CD8-positive, alpha-beta memory T cell (primary cell): ENCODE measurements around the gene CD44. TPM values are rescaled to one million over a fixed set of nuclear protein-coding genes. Genes with fewer than 3 reads are reported as not detected.
A peak's percentile ranks its signal among the peaks of the same experiment; 100 is the strongest.

Source experiments
- CTCF ChIA-PET: fragments of 350-600 bp; sonication (Branson Sonifier 250); formaldehyde crosslinking; loops from one replicate; lab custom pipeline; 2021; ENCODE audit warnings: antibody characterized with exemption; lab: Charles Lee
- POLR2A ChIA-PET: fragments of 350-600 bp; sonication (Branson Sonifier 250); formaldehyde crosslinking; loops from one replicate; lab custom pipeline; 2021; ENCODE audit warnings: antibody characterized with exemption; lab: Charles Lee
- DNase-seq, 5 donors: peaks; one replicate each; pipeline versions ENCODE4 v3.0.0 to v3.0.0-alpha.2; 2020 to 2022; ENCODE audit warnings: mixed read lengths in 1 of 5
- H3K27ac ChIP-seq: one replicate; pipeline ENCODE4 v1.7.0; 2013; ENCODE audit warnings: low read depth, mild to moderate bottlenecking, low read length, moderate library complexity
- H3K27me3 ChIP-seq: 2 replicates; pipeline ENCODE4 v1.7.0; 2013; ENCODE audit warnings: low read length, mild to moderate bottlenecking; ENCODE audit not compliant: insufficient read depth, poor library complexity, severe bottlenecking
- H3K36me3 ChIP-seq: 2 replicates; pipeline ENCODE4 v1.7.0; 2013; ENCODE audit warnings: mild to moderate bottlenecking, low read length, moderate library complexity; ENCODE audit not compliant: insufficient read depth
- H3K4me1 ChIP-seq: 2 replicates; pipeline ENCODE4 v1.7.0; 2013; ENCODE audit warnings: mild to moderate bottlenecking, low read length, moderate library complexity; ENCODE audit not compliant: insufficient read depth
- H3K4me3 ChIP-seq: 2 replicates; pipeline ENCODE4 v1.7.0; 2013; ENCODE audit warnings: mild to moderate bottlenecking, low read length
- H3K9me3 ChIP-seq: 2 replicates; pipeline ENCODE4 v1.7.0; 2013; ENCODE audit warnings: mild to moderate bottlenecking, low read length
- H3K27ac Mint-ChIP-seq, 8 donors: one replicate each; pipeline ENCODE4 v1.8.0; 2020 to 2021; ENCODE audit warnings: mixed read lengths in 8 of 8, mild to moderate bottlenecking in 6 of 8, inconsistent platforms in 3 of 8, moderate library complexity in 3 of 8
- H3K27me3 Mint-ChIP-seq, 2 donors: one replicate each; pipeline ENCODE4 v1.8.0; 2020 to 2021; ENCODE audit warnings: mixed read lengths in 2 of 2, mild to moderate bottlenecking in 1 of 2, moderate library complexity in 1 of 2
- H3K36me3 Mint-ChIP-seq, 3 donors: one replicate each; pipeline ENCODE4 v1.8.0; 2020 to 2021; ENCODE audit warnings: mixed read lengths in 3 of 3, inconsistent platforms in 1 of 3, mild to moderate bottlenecking in 1 of 3
- H3K4me1 Mint-ChIP-seq, 3 donors: one replicate each; pipeline ENCODE4 v1.8.0; 2020 to 2021; ENCODE audit warnings: mixed read lengths in 3 of 3, inconsistent platforms in 1 of 3, mild to moderate bottlenecking in 1 of 3
- H3K4me3 Mint-ChIP-seq, 7 donors: one replicate each; pipeline ENCODE4 v1.8.0; 2020 to 2021; ENCODE audit warnings: mixed read lengths in 7 of 7, mild to moderate bottlenecking in 6 of 7, moderate library complexity in 4 of 7, inconsistent platforms in 2 of 7
- H3K9me3 Mint-ChIP-seq, 5 donors: one replicate each; pipeline ENCODE4 v1.8.0; 2020 to 2022; ENCODE audit warnings: mixed read lengths in 5 of 5, mild to moderate bottlenecking in 3 of 5, moderate library complexity in 2 of 5, inconsistent platforms in 1 of 5
- polyA plus RNA-seq: library from polyadenylated mRNA; unstranded; fragments of 300-500 nt; fragmentation: Illumina TruSeq; gene quantifications from one replicate; pipeline ENCODE4 v1.2.3, GENCODE V29; 2021
- total RNA-seq, 2 experiments: library from RNA; stranded (reverse); gene quantifications; one replicate each; pipeline ENCODE4 v1.2.3, GENCODE V29; 2021

Gene CD44
- total and polyA plus RNA-seq, 3 experiments from 2014 or later: 338 to 534 (median 510) TPM

- H3K27me3 ChIP-seq: no peaks in the 10 kb centered on the region
- Mint-ChIP-seq H3K27me3 (peaks cover 0 to 1% of the 10 kb centered on the region in 2 donors), H3K9me3 (peaks cover 0 to 1% (median 0%) of the 10 kb centered on the region in 5 donors), H3K36me3 (peaks cover 0 to 80% (median 15%) of the 10 kb centered on the region in 3 donors), H3K4me3 (peak overlapping the region; percentile 46 to 78 (median 62)), H3K27ac (peak overlapping the region; percentile 93 to 100 (median 100)), H3K4me1 (peaks cover 97 to 100% (median 100%) of the 10 kb centered on the region in 3 donors)
- ChIA-PET CTCF (interaction anchor here (1.5 to 9.6 kb wide), 2 partner anchors 14 to 17 kb away, joined by 4 to 111 read pairs; no protein-coding TSS in a partner anchor), POLR2A (interaction anchor here (0.9 kb wide), 1 partner anchor 83 kb away, joined by 4 read pairs; no protein-coding TSS in a partner anchor)
- no peak for DNase-seq
- H3K4me1 ChIP-seq: peaks cover 96% of the 10 kb centered on the region
- H3K36me3 ChIP-seq: no peaks in the 10 kb centered on the region
- no peaks in the 10 kb centered on the region for H3K9me3 ChIP-seq
- peak overlapping the region; percentile 14 for H3K27ac ChIP-seq
- H3K4me3 ChIP-seq: peak overlapping the region; percentile 4
These were observed 22.1 kb downstream of the CD44 start for GRCh38 chr11:35160902-35161597.

GRCh38 chr11:35162745-35163144, 23.8 kb downstream of the CD44 start:
- Mint-ChIP-seq H3K36me3 (peaks cover 0 to 74% (median 20%) of the 10 kb centered on the region in 3 donors), H3K9me3 (peaks cover 0 to 2% (median 0%) of the 10 kb centered on the region in 5 donors), H3K4me3 (peak overlapping the region in 6 of 7 donors; percentile 23 to 87 (median 70)), H3K4me1 (peaks cover 98 to 100% (median 100%) of the 10 kb centered on the region in 3 donors), H3K27ac (peak overlapping the region; percentile 93 to 100 (median 100)), H3K27me3 (peaks cover 0 to 2% of the 10 kb centered on the region in 2 donors)
- Histone ChIP-seq H3K36me3 (no peaks in the 10 kb centered on the region), H3K9me3 (no peaks in the 10 kb centered on the region), H3K4me3 (no peak overlapping the region), H3K27me3 (no peaks in the 10 kb centered on the region), H3K27ac (peak overlapping the region; percentile 96), H3K4me1 (peaks cover 97% of the 10 kb centered on the region)
- no peak for DNase-seq
- ChIA-PET CTCF (interaction anchor here (0.9 to 9.6 kb wide), 16 partner anchors 7 to 238 kb away, joined by 3 to 111 read pairs (median 6); partner anchors contain the start of gene CD44), POLR2A (interaction anchor here (0.9 to 4.3 kb wide), 4 partner anchors 13 to 161 kb away, joined by 5 to 26 read pairs (median 7); partner anchors contain the start of gene CD44)

- Histone ChIP-seq H3K27ac (peak overlapping the region; percentile 96), H3K4me3 (peak overlapping the region; percentile 8), H3K36me3 (no peaks in the 10 kb centered on the region), H3K9me3 (no peaks in the 10 kb centered on the region), H3K27me3 (no peaks in the 10 kb centered on the region), H3K4me1 (peaks cover 97% of the 10 kb centered on the region)
- CTCF ChIA-PET: interaction anchor here (0.7 to 9.6 kb wide), 21 partner anchors 8 to 238 kb away, joined by 3 to 111 read pairs (median 5); partner anchors contain the start of gene CD44
- Mint-ChIP-seq H3K9me3 (peaks cover 0 to 2% (median 0%) of the 10 kb centered on the region in 5 donors), H3K27me3 (peaks cover 0 to 2% of the 10 kb centered on the region in 2 donors), H3K4me1 (peaks cover 97 to 100% (median 100%) of the 10 kb centered on the region in 3 donors), H3K36me3 (peaks cover 0 to 72% (median 20%) of the 10 kb centered on the region in 3 donors), H3K27ac (peak overlapping the region; percentile 81 to 100 (median 100)), H3K4me3 (peak overlapping the region; percentile 62 to 91 (median 78))
- POLR2A ChIA-PET: interaction anchor here (0.9 to 4.3 kb wide), 4 partner anchors 12 to 161 kb away, joined by 5 to 26 read pairs (median 7); partner anchors contain the start of gene CD44
- no peak for DNase-seq
These were observed 24.2 kb downstream of the CD44 start for GRCh38 chr11:35163209-35163608.

DNA sequence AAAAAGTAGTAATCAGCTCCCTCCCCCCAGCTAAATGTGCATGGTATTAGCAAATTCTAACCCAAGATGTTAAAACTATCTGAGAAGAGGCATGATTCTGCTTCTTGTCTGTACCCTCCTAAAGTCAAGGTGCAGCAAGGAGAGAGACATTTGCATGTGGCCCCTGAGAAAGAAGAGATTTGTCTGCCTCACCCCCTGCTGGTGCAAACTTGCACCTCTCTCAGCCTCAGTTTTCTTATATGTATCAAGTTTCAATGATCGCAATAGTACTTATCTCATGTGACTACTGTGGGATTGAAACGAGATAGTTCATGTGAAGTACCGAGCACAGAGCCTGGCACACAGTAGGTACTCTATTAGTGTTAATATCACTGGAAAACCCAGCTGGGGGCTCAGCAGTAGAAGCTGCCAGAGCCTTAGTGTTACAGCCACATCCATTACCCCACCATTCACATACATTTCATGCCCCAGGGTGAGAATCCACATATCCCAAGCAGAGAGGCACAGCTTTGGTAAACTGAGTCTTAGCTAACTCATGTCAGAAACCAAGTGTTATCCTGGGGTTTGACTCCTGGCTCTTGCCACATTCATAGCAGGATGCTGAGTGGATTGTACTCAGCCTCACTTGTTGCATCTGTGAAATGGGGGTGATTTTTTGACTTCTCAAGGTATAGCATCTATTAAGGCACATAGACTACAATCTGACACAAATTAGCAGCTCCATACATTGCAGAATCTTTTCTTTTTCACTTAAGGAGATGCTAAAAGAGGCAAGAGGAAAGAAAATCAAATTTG, 24.9 kb downstream of the CD44 start:
- Histone ChIP-seq H3K4me3 (peak overlapping the region; percentile 8), H3K27ac (peak overlapping the region; percentile 96), H3K36me3 (no peaks in the 10 kb centered on the region), H3K4me1 (peaks cover 97% of the 10 kb centered on the region), H3K9me3 (no peaks in the 10 kb centered on the region), H3K27me3 (no peaks in the 10 kb centered on the region)
- peaks cover 0 to 72% (median 23%) of the 10 kb centered on the region in 3 donors for H3K36me3 Mint-ChIP-seq
- CTCF ChIA-PET: interaction anchor here (0.7 to 9.6 kb wide), 20 partner anchors 9 to 237 kb away, joined by 3 to 111 read pairs (median 5); partner anchors contain the start of gene CD44
- peaks cover 0 to 2% of the 10 kb centered on the region in 2 donors for H3K27me3 Mint-ChIP-seq
- H3K9me3 Mint-ChIP-seq: peaks cover 0 to 2% (median 0%) of the 10 kb centered on the region in 5 donors
- H3K4me3 Mint-ChIP-seq: peak overlapping the region; percentile 62 to 91 (median 78)
- POLR2A ChIA-PET: interaction anchor here (0.5 to 4.3 kb wide), 4 partner anchors 11 to 196 kb away, joined by 3 to 26 read pairs (median 7); partner anchors contain the start of gene CD44
- peak overlapping the region; percentile 81 to 100 (median 100) for H3K27ac Mint-ChIP-seq
- H3K4me1 Mint-ChIP-seq: peaks cover 98 to 100% (median 100%) of the 10 kb centered on the region in 3 donors
- DNase-seq: peak in 3 of 5 donors; percentile 49 to 70 (median 62)

- H3K4me3 ChIP-seq: peak overlapping the region; percentile 34
- H3K36me3 ChIP-seq: no peaks in the 10 kb centered on the region
These were observed 26.1 kb downstream of the CD44 start for GRCh38 chr11:35165030-35165422.

DNA sequence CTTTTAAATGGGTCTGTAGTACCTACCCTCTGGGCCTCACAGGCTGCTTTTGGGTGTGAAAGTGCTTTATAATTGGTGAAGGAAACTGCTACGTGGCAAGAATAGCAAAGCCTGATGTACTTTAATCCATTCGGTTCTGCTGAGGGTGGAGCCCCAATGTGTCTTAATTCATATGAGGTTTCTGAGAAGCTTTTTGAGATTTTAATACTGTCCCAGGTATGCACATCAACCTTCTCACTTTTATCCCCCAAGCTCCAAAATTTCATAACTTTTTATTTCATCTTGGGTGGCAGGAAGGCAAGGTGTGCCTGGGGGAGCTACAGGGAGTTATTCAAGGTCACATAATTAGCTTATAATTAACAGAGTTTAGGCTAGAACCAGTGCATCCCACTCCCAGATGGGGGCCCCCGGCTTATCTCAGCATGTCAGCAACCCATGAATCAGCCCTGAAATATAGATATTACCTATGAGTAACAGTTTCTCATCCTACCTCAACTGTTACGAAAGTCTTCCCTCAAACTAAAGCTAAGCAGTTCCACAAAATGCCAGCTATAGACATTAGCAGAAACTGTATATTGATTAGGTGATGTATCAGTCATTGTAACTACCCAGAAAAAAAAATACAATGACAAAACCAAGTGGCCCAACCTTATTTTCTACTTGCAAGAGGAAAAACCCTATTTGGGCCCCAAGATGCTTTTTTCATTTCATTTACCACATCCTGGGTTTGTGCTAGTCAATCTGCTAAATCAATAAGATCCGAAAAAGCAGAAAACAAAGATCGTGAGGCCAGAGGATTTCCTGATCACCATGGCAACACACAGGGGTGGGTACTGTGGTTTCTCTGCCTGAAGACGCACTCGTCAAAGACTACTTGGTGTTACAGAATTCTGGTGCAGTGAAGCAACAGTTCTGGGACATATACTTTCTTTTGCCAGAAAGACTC, 26.7 kb downstream of the CD44 start:
- Histone ChIP-seq H3K4me1 (peaks cover 97% of the 10 kb centered on the region), H3K36me3 (no peaks in the 10 kb centered on the region), H3K27me3 (no peaks in the 10 kb centered on the region), H3K9me3 (no peaks in the 10 kb centered on the region), H3K27ac (peak overlapping the region; percentile 96), H3K4me3 (peak overlapping the region; percentile 51)
- Mint-ChIP-seq H3K27me3 (peaks cover 0 to 2% of the 10 kb centered on the region in 2 donors), H3K9me3 (peaks cover 0 to 2% (median 0%) of the 10 kb centered on the region in 5 donors), H3K4me3 (peak overlapping the region; percentile 58 to 91 (median 78)), H3K4me1 (peaks cover 98 to 100% (median 100%) of the 10 kb centered on the region in 3 donors), H3K36me3 (peaks cover 0 to 65% (median 23%) of the 10 kb centered on the region in 3 donors), H3K27ac (peak overlapping the region; percentile 96 to 100 (median 100))
- POLR2A ChIA-PET: interaction anchor here (0.6 to 4.3 kb wide), 13 partner anchors 10 to 154 kb away, joined by 3 to 43 read pairs (median 4); partner anchors contain the start of gene CD44
- peak; percentile 78 to 99 (median 96) for DNase-seq
- CTCF ChIA-PET: interaction anchor here (0.9 to 9.6 kb wide), 10 partner anchors 10 to 140 kb away, joined by 3 to 111 read pairs (median 7); partner anchors contain the start of gene CD44

More at GRCh38 chr11:35165030-35165422, 26.1 kb downstream of the CD44 start:
- Mint-ChIP-seq H3K27ac (peak overlapping the region; percentile 96 to 100 (median 100)), H3K27me3 (peaks cover 0 to 2% of the 10 kb centered on the region in 2 donors), H3K4me1 (peaks cover 98 to 100% (median 100%) of the 10 kb centered on the region in 3 donors), H3K9me3 (peaks cover 0 to 2% (median 0%) of the 10 kb centered on the region in 5 donors), H3K4me3 (peak overlapping the region; percentile 58 to 91 (median 78)), H3K36me3 (peaks cover 0 to 70% (median 24%) of the 10 kb centered on the region in 3 donors)
- peak overlapping the region; percentile 96 for H3K27ac ChIP-seq
- peaks cover 97% of the 10 kb centered on the region for H3K4me1 ChIP-seq
- ChIA-PET POLR2A (interaction anchor here (0.6 to 4.3 kb wide), 7 partner anchors 11 to 154 kb away, joined by 3 to 43 read pairs (median 4); partner anchors contain the start of gene CD44), CTCF (interaction anchor here (0.9 to 9.6 kb wide), 7 partner anchors 10 to 141 kb away, joined by 3 to 111 read pairs (median 12); partner anchors contain the start of gene CD44)
- H3K27me3 ChIP-seq: no peaks in the 10 kb centered on the region
- no peaks in the 10 kb centered on the region for H3K9me3 ChIP-seq
- DNase-seq: no peak
